Smooth muscle cell (in vitro differentiated cells): ENCODE data around the gene NEURL1B. TPM values are rescaled to one million over a fixed set of nuclear protein-coding genes. Genes with fewer than 3 reads are reported as not detected.
A peak's percentile ranks its signal among the peaks of the same experiment; 100 is the strongest.

Source experiments
- DNase-seq: peaks from one replicate; lab custom pipeline; 2025; ENCODE audit not compliant: unreplicated experiment; lab: John Stamatoyannopoulos, UW
- H2AFZ ChIP-seq: fragments of 200-600 bp; sonication (generic); 2 replicates; pipeline ENCODE4 v1.6.0; 2016; ENCODE audit warnings: antibody characterized with exemption, low read depth, mild to moderate bottlenecking
- H3F3A ChIP-seq: fragments of 200-600 bp; sonication (generic); 2 replicates; pipeline ENCODE4 v1.6.0; 2017; ENCODE audit warnings: antibody characterized with exemption, low read depth
- H3K27ac ChIP-seq: fragments of 200-600 bp; sonication (generic); 2 replicates; pipeline ENCODE4 v1.5.1; 2016; ENCODE audit warnings: low read depth, mild to moderate bottlenecking
- H3K27me3 ChIP-seq: fragments of 200-600 bp; sonication (generic); 2 replicates; pipeline ENCODE4 v1.6.1; 2016; ENCODE audit warnings: low read depth, mild to moderate bottlenecking
- H3K36me3 ChIP-seq: fragments of 200-600 bp; sonication (generic); 2 replicates; pipeline ENCODE4 v1.5.1; 2016; ENCODE audit warnings: low read depth
- H3K4me1 ChIP-seq: fragments of 200-600 bp; sonication (generic); 2 replicates; pipeline ENCODE4 v1.5.1; 2016; ENCODE audit warnings: low read depth
- H3K4me2 ChIP-seq: fragments of 200-600 bp; sonication (generic); 2 replicates; pipeline ENCODE4 v1.6.0; 2016; ENCODE audit warnings: mild to moderate bottlenecking
- H3K4me3 ChIP-seq: fragments of 200-600 bp; sonication (generic); 2 replicates; pipeline ENCODE4 v1.5.1; 2016; ENCODE audit warnings: mild to moderate bottlenecking
- H3K79me2 ChIP-seq: fragments of 200-600 bp; sonication (generic); 2 replicates; pipeline ENCODE4 v1.6.0; 2016; ENCODE audit warnings: low read depth, mild to moderate bottlenecking
- H3K9ac ChIP-seq: fragments of 200-600 bp; sonication (generic); 2 replicates; pipeline ENCODE4 v1.6.0; 2016; ENCODE audit warnings: low read depth
- H3K9me3 ChIP-seq: fragments of 200-600 bp; sonication (generic); replicated peaks from 2 replicates; pipeline ENCODE4 v1.5.1; 2016; ENCODE audit warnings: low read depth
- H4K20me1 ChIP-seq: fragments of 200-600 bp; sonication (generic); 2 replicates; pipeline ENCODE4 v1.6.0; 2016; ENCODE audit warnings: low read depth
- WGBS: methylation state at CpG from one replicate; pipeline ENCODE4 v1.1.7; 2016; ENCODE audit warnings: low lambda C conversion rate; 5-methylcytosine and 5-hydroxymethylcytosine counted together
- polyA plus RNA-seq: library from polyadenylated mRNA; unstranded; fragments of >200 nt; fragmentation: Nextera tagmentation; extraction: Ambion mirVana; gene quantifications from 2 replicates; pipeline ENCODE4 v1.2.1, GENCODE V29; 2016
- total RNA-seq: library from RNA; depleted of rRNA; stranded (reverse); fragments of >200 nt; gene quantifications from 2 replicates; pipeline ENCODE4 v1.2.3, GENCODE V29; 2014
- TF ChIP-seq, protein P1 (sequence below): fragments of 200-600 bp; sonication (generic); IDR thresholded peaks from 2 replicates; pipeline ENCODE4 v1.5.1; 2017; ENCODE audit warnings: borderline replicate concordance, mild to moderate bottlenecking, antibody characterized with exemption; ENCODE audit not compliant: insufficient read depth, poor library complexity, severe bottlenecking

Gene NEURL1B
- total and polyA plus RNA-seq, 2 experiments from 2014 or later = 3.7 to 10.0 TPM

DNA sequence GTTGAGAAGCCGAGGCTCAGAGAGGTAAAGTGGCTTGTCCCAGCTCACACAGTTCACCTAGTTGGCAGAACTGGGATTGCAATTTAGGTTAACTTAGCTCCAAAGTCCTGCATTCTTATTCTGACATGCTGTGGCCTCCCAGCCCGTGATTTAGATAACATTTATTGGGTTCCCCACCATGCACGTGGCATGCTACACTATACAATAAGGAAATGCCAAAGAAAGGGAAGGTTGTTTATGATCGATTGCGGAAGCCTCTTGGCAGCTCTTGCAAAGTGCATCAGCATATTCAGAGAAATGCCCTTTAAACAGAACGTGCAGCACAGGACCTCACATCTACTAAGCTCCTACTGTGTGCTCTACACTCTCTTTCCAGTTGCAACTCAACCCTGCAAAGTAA lies 3.2 kb downstream of the NEURL1B start:
- H3K4me3 ChIP-seq = no peak overlapping the region
- H3K79me2 ChIP-seq = peaks cover 46% of the 10 kb centered on the region
- no peak overlapping the region for H3K27ac ChIP-seq
- H4K20me1 ChIP-seq = peaks cover 20% of the 10 kb centered on the region
- 66% methylated on average over 6 of the region's 6 CpGs for WGBS
- peaks cover 28% of the 10 kb centered on the region for H3K4me1 ChIP-seq
- DNase-seq = no peak
- H3K36me3 ChIP-seq = no peaks in the 10 kb centered on the region
- H2AFZ ChIP-seq = no peak overlapping the region
- H3K4me2 ChIP-seq = no peak overlapping the region
- no peaks in the 10 kb centered on the region for H3K9me3 ChIP-seq
- TF ChIP-seq, protein P1, sequence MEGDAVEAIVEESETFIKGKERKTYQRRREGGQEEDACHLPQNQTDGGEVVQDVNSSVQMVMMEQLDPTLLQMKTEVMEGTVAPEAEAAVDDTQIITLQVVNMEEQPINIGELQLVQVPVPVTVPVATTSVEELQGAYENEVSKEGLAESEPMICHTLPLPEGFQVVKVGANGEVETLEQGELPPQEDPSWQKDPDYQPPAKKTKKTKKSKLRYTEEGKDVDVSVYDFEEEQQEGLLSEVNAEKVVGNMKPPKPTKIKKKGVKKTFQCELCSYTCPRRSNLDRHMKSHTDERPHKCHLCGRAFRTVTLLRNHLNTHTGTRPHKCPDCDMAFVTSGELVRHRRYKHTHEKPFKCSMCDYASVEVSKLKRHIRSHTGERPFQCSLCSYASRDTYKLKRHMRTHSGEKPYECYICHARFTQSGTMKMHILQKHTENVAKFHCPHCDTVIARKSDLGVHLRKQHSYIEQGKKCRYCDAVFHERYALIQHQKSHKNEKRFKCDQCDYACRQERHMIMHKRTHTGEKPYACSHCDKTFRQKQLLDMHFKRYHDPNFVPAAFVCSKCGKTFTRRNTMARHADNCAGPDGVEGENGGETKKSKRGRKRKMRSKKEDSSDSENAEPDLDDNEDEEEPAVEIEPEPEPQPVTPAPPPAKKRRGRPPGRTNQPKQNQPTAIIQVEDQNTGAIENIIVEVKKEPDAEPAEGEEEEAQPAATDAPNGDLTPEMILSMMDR = no peak
- no peak overlapping the region for H3K9ac ChIP-seq
- peaks cover 18% of the 10 kb centered on the region for H3F3A ChIP-seq
- no peaks in the 10 kb centered on the region for H3K27me3 ChIP-seq

DNA sequence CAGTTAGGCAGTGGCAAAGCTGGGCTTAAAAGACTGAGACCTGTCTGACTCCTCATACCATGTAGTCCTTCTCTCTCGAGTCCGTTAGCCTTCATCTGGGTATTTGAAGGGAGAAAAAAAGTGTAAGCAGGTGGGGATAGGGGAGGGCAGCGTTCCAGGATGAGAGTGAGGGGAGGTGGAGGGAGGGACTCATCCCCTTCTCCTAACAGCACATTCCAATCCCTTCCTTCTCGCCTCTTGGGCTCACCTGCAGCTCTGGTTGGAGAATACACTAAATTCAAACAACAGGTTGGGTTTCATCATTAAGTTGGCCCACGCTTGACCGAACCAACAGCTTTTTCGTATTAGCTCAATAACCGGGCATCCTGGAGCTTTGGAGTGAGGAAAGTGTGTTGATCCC lies 3.6 kb downstream of the NEURL1B start:
- Histone ChIP-seq H3K9ac (no peak overlapping the region), H3K79me2 (peaks cover 46% of the 10 kb centered on the region), H3K27ac (no peak overlapping the region), H3K36me3 (no peaks in the 10 kb centered on the region), H3K4me1 (peaks cover 28% of the 10 kb centered on the region), H3K27me3 (no peaks in the 10 kb centered on the region), H3F3A (peaks cover 18% of the 10 kb centered on the region), H4K20me1 (peaks cover 20% of the 10 kb centered on the region), H3K4me2 (no peak overlapping the region), H3K4me3 (no peak overlapping the region), H2AFZ (no peak overlapping the region), H3K9me3 (no peaks in the 10 kb centered on the region)
- no peak for DNase-seq
- TF ChIP-seq, protein P1 = no peak
- WGBS = 87% methylated on average over 8 of the region's 8 CpGs

DNA sequence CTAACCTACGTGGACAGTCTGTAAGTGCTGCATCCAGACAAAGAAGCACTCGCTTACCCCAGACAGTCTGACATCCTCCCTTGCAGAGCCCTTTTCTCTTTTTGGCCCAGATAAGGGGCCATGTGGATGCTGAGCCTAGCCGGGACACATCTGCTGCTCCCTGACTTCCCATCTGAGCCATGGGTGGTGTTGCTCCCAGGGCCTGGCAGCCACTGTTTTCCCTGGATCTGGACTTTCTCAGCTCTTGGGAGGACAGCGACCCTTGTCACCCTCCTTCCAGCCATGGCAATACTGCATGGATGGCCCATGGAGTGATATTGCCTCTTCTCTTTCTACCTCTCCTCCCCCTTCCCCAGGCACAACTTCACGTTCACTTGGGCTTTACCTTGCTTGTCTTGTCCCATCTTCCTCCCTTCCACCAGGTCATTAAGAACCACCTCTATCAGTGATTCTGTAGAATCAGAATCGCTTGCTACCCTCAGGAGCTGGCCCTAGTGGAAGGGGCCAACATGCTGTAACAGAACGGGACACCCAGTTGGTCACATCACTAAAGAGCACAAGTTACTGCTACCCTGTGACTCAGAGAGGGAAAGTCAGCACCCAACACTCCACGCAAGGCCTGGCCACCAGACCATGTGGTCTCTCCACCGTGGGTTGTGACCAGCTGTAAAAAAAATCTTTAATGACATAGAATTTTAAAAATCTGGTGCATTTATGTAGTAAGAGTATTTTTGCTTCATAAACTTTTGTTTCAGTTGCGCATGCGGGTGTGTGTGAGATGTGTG lies 4.4 kb downstream of the NEURL1B start:
- DNase-seq = no peak
- Histone ChIP-seq H3K4me2 (peak overlapping the region; percentile 23), H3K9ac (no peak overlapping the region), H3K36me3 (no peaks in the 10 kb centered on the region), H3K79me2 (peaks cover 39% of the 10 kb centered on the region), H3K27ac (peak overlapping the region; percentile 84), H3K4me1 (peaks cover 28% of the 10 kb centered on the region), H3K9me3 (no peaks in the 10 kb centered on the region), H3K27me3 (no peaks in the 10 kb centered on the region), H2AFZ (no peak overlapping the region), H3F3A (peaks cover 18% of the 10 kb centered on the region), H3K4me3 (no peak overlapping the region), H4K20me1 (peaks cover 20% of the 10 kb centered on the region)
- TF ChIP-seq, protein P1 = no peak
- WGBS = 70% methylated on average over 11 of the region's 11 CpGs
